Tongue (tissue), 2 donors: ENCODE data around the gene DHRS12. TPM values are rescaled to one million over a fixed set of nuclear protein-coding genes. Genes with fewer than 3 reads are reported as not detected.
A peak's percentile ranks its signal among the peaks of the same experiment; 100 is the strongest.

Experiments used
- DNase-seq: peaks from one replicate; pipeline ENCODE4 v3.0.0-alpha.2; 2015
- total RNA-seq: library from RNA; depleted of rRNA; stranded (reverse); fragments of >200 nt; gene quantifications from one replicate; pipeline ENCODE4 v1.2.3, GENCODE V29; 2014

DHRS12 gene
- total RNA-seq, 1 donor from 2014 or later, result 10.2 TPM

DNA sequence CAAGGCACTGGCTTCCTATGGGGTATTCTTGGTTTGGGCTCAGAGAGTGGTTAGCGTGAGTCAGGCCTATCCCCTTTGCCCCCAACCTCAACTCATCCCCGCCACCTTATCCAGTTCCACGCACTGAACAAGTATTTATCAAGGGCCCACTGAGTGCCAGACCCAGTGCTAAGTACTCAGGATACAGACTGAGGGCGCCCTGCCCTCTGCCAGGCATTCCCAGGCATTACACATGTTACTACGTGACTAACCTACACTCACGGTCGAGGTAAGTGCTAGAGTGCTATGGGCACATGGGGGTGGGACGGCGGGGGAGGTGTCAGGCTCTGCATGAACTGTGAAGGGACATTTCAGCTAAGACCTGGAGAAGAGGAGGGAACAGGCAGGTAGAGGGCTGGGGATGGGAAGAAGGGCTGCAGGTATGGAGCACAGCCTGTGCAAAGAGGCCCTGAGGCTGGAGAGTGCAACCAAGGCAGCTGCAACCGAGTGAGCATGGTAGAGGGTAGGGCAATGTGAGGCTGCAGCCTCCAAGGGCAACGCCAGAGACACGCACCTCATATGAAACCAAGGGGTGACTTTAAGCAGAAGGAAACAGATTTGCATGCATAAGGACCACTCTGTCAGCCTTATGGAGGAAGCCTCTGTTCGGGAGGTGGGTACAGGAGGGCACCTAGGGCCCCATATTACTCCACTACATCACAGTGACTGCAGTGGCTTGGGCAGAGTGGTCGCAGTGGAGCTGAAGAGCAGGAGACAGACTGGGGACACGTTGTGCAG, 22.5 kb downstream of the DHRS12 start:
- DNase-seq, result no peak

DNA sequence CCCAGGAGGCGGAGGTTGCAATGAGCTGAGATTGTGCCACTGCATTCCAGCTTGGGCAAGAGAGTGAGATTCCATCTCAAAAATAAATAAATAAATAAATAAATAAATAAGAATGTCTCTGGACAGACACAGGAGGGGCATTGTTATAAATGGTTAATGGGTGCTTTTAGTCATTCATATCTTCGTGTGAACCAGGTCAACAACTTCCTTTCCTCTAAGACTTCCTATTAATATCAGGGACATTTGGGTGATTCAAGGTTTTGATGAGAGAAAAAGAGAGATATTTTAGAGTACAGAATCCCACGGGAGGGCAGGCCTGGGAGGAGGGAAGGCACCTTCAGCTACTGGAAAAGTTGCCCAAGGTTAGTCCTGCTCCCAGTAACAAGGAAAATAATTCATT, 23.9 kb downstream of the DHRS12 start:
- no peak for DNase-seq

DNA sequence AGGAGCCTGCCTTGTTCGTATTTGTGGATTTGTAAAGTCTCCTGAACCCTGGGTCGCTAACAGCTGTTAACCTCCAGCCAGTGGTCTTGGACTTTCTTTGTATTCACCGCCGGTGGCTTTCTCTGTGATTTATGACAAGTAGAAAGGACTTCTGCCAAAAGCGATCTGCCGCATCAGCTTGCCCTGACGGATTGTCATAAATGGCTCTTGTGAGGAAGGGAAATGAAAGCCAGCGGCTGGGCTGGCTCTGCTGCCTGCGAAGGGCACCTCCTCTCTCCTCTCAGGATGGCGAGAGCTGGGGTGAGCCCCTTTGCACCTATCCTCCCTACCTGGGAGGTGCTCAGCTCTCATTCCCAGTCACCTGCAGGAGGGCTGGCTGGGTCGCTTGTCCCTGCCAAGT, 25.6 kb downstream of the DHRS12 start:
- DNase-seq, result no peak

DNA sequence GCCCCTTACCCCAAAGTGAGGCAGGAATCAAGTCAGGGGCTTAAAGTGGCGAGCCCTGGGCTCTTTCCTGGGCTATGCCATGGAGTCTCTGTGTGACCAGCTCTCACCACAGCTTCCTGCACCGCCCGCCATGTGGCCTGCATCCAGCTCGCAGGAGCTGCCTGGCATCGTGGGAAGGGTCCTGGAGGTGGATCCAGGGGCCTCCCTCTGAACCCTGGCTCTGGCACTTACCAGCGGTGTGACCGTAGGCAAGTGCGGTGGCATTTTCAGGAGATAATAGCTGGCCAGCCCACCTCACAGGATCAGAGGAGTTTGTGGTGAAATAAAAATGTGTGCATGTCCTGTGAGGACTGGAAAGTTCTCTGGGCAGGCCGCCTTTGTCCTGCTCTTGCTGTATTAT, 26.0 kb downstream of the DHRS12 start:
- DNase-seq, result no peak

DNA sequence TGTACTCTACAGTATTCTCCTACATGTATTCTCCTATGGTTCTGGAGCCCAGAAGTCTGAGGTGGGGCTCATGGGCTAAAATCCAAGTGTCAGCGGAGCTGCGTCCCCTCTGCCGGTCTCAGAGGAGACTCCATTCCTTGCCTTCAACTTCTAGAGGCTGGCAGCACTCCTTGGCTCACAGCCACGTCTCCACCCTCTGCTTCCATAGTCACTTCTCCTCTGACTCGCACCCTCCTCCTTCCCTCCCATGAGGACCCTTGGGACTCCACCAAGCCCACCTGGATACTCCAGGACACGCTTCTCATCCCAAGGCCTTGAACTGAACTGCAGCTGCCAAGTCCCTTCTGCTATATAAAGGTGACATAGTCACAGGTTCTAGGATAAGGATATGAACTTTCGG, 27.8 kb downstream of the DHRS12 start:
- DNase-seq, result no peak

DNA sequence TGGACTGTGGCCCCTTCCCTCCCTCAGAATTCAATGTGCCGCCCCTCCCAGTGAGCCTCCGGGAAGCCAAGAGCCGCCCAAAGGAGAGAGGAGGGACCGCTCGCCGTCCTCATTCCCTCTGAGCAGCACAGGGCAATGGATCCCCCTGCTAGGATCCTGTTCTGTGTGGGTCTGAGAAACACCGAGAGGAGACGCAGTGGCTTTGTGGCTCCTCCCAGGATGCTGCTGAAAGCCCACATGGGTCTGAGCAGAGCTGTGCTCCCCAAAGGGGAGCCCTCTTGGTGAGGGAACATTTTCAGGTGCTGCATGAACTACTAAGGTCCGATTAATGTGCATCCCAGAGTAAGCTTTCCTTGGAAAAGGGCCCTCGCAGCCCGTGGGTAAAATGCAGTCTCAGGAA, 30.4 kb downstream of the DHRS12 start:
- DNase-seq, result no peak

DNA sequence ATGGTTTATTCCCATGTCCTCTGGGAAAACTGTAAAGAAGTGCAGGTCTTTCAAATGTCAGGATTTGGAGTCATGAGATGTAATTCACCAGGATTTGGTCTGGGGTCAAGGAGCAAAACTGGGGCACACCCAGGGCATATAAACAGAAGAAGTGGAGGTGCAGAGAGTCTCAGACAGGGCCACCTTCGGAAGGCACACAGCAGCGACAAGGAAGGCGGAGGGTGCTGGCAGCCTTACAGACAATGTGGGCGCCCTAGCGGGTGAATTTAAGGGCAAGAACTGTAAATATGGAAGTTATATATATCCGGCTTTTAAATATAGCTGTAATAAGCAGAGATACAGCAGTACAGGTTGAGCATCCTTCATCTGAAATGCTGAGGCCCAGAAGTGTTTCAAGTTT, 31.2 kb downstream of the DHRS12 start:
- no peak for DNase-seq

DNA sequence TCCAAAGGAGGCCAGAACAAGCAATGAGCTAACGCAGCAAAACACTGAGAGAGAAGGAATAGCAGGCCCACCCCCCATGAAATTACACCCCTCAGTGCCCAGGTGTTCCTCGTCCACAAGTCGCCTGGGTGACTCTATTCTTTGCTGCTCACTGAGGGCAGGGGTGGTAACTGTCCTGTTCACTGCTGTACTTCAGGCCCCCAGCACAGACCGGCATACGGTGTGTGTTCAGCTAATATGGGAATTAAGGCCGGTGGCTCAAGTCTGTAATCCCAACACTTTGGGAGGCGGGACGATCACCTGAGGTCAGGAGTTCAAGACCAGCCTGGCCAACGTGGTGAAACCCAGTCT, 31.9 kb downstream of the DHRS12 start:
- DNase-seq, result no peak

DNA sequence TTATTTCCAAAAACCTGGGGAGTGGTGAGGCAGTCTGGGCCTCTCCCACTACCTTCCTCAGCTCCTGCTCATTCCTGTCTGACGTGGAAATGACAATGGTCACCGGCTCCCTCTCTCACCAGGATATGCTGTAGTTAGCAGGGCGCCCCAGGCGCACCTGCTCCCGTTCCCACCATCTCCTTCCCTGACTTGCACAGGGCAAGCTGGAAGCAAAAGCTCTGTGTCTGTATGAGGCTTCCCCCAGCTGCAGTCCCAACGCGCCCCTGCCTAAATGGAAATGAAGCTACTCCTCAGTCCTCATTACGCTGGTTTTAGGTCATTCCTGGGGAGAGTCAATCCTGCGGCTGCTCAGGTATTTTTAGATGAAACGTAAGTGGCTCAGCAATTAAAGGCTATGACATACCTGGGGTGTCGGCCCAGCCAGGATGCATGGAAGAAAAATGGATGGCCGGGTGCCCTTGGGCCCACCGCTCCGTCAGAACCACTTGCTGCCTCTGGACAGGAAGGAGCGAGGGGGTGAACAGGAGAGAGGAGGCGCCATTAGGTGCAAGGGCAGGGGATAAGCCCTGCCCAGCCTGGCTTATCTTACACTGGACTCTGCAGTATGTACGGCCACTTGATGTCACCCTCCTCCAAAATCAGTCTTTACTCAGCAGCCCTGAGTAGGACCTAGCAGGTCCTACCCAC, 32.4 kb downstream of the DHRS12 start:
- no peak for DNase-seq

DNA sequence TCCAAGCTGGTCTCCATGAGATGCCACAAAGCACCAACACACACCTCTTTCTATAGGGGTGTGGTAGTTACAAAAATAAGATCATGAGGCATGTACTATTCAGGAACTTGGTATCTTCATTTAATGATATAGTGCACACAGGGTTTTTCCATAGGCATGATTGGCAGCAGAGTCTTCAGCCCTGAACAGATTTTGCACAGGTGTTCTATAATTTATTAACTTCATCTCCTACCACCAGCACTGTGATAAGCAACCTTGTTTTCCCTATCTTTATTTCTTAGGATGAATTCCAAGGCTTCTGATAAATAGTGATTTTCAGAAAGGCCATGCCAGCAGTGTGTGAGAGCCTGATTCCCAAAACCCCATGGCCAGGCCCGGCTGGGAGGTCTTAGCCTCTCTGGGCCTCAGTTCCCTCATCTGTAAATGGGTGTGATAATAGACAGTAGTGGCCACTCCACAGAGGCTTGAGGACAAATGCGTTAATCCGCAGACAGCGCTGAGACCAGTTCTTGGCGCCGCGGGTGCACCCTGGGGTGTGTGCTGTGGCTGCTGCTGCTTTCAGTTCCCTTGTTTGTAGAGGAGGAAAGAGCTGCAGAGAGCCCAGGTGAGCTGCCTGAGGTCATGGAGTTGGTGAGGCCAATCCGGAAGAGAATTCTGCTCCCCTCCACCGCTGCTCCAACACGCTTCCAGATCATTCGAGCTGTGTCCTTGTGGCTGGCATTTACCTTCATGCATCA, 33.1 kb downstream of the DHRS12 start:
- DNase-seq, result no peak

DNA sequence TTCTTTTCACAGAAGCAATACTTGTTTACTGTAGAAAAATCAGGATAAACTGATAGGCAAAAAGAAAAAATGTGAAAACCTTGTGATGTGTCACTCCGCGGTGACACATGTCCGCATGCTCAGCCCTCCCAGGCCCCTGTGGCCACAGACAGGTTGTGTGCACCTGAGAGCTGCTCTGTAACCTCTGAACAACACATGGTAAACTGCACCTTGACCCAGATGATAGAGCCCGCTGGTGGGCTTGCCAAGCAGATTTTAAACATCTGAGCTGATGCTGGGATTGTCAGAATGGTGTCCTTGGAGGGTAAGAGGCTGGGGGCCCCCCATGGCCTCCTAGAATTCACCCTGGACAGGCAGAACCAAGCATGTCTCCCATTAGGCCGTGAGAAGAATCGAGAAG, 33.8 kb downstream of the DHRS12 start:
- no peak for DNase-seq

DNA sequence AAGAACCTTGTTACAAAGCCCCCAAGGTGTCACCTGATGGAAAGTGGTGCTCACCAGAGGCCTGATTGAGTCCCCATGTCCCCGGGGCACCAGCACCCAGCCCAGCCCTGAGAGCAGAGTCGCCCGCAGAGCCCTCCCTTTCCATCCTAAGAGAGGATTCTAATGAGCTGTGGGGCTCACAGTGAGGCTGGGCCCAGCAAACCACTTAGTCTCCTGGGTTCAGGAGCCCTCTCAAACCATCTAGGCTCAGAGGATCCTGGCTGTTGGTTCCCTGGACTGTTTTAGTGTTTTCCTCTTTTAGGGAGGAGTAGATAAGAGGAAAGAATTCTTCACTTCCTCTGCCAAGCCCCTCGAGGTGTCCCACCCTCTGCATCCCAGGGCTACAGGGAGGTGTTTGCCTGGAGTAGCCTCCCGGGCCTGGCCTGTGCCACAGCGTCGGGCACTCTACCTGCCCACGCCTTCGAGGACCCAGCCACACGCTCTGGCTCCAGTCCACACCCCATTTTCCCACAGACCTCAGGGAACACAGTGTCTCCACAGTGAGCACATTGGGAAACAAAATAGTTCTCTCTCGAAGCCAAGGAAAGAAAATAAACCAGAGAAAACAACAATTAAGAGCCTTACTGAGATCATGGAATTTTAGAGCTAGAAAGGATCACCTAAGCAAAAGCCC, 34.4 kb downstream of the DHRS12 start:
- DNase-seq, result no peak

DNA sequence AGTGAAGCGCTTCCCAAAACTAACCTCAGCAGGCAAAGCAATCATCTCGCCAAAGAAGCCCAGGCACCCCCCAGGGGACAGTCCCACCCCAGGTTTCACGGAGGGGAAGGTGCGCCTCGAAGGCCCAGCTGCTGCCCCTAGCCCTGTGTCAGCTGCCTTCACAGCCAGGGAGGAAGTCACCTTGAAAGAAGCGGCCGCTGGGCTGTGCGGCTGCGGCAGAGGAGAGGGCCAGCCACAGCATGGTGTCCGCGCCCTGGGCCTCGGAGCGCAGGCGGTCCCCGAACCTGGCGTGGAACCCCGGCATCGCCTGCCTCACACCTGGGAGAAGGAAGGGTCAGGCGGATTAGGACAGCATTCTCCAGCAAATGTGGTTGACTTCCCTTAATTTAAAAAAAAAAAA, 35.0 kb downstream of the DHRS12 start:
- no peak for DNase-seq

DNA sequence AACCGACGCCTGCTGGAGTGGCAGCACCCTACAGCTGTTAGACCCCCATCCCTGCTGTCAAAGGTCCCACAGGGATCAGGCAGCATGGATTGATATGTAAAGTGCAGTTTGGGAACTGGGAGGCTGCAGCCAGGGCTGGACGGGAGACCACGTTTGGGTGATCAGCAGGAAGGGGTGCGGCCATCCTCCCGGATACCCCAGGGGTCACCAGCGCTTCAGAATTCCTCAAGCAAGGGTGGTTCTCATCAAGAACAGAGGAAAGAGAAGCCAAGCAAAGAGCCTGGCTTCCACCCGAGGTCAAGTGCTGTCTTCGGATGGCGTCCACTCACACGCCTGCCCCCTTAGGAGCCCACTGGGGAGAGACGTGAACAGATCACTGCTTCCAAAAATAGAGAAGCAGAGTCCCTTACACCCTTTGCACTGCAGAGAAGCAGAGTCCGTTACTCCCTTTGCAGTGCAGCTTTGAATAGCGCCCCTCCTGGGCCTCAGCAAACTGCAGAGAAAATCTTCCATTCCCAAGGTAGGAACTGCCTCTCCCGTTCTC, 35.5 kb downstream of the DHRS12 start:
- no peak for DNase-seq

DNA sequence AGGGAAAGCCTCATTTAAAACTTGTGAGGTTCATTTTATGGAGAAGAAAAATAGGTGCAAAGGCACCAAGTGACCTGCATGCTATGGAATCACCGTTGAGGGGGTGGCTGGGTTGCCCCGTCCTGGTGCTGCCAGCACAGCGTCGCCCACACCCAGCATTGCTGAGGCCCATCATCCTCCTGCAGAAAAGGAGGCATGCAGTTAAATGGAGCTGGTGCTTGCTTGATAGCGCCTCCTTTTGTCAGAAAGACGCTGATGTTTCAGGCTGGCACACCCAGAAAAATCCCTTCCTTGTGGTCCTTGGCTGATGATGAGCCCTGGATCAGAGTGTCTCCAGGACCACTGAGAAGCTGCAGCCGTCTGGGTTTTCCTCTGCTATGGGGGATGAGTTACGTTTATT, 36.9 kb downstream of the DHRS12 start:
- no peak for DNase-seq

DNA sequence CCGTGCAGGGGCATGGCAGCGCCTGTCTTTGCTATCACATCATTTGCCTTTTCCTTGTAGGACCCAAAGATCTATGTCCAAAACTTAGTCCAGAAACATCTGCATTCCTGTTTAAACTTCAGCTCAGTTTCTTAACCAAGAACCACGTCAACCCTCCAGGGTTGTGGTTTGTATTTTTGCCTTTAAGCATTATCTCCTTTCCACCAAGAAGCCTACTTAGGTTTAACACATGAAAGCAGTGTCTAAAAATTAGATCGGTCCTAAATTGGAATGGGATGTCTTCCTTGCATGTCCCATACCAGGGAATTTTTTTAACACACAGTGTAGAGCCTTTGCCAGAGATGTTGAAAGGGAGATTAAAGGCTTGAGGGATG, 38.8 kb downstream of the DHRS12 start:
- DNase-seq, result no peak

DNA sequence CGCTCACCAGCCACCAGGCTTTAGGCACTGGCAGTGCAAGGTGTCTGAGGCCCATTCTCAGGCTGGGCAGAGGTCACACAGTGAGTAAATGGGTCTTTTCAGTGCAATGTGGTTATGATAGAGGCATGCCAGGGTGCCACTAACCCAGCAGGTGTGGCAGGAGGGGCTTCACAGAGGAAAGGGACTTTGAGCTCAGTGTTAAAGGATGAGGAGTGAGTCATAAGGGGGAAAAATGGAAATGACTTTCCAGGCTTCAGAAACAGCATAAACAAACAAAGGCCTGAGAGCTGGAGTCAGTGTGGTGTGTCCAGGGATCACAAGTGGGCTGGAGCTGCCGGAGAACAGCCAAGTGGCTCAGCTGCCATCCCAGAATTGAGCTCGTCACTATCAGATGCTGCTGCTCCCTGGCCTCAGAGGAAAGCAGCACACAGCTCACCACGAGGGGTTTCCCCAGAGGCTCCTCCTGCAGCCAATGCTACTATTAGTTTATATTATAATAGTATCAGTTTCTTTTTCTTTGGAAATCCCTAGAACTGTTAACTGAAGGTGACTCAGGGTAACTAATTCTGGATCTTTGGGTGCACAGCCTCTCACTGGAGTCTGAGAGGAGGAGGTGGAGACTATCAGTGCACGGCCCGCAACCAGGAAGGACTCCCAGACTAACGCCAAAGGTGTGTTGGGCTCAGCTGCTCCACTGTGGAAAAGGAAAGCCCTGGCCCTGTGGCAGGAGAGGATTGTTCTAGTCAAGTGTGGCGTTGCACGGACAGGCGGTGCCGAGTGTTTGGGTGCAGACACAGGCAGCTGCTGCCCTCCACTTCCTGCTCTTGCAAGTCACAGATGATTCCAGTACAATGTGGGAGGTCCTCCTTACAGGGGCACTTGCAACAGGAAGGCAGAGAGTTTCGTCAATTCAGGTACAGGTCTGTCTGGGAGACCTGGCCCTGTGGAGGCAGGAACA, 39.5 kb downstream of the DHRS12 start:
- peak; percentile 78 for DNase-seq

DNA sequence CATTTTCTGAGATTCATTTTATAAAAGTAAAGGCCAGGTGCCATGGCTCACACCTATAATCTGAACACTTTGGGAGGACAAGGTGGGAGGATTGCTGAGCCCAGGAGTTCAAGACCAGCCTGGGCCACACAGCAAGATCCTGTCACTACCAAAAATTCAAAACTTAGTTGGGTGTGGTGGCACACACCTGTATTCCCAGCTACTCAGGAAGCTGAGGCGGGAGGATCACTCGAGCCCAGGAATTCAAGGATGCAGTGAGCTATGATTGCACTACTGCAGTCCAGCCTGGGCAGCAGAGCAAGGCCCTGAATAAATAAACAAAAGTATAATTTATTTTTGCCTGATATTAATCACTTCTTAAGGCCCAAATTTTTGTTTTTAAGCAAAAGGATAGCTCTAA, 40.5 kb downstream of the DHRS12 start:
- DNase-seq, result no peak

DNA sequence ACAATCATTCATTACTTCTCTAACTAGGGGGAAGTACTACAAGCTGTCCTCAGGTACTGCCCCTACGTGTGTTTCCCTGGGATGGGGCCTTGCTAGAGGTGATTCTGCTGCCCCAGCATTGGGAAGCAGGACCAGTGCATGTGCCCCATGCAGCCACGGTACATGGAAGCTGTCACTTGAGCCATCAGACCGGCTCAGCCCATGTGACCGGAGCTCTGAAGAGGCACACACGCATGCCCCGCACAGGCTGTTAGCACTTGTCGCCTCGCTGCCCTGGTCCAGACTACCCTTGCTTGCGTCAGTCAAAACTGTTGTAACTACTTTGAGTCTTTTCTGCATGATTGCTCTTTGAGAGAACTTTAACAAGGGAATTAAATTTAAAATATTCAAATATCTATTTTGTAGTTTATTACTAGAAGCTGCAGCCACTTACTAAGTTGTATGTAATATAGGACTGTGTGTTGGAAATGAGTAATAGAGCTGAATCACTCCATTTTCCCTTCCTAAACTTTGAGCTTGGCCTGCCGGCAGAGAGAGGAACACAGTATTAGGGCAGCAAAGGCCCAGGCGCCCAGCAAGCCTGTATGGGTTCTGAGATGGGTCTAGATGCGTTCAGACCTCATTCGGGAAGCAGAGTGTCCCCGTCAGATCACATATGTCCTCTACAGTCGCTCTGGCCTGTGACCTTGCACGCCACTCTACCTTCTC, 42.2 kb downstream of the DHRS12 start:
- DNase-seq, result peak; percentile 47

DNA sequence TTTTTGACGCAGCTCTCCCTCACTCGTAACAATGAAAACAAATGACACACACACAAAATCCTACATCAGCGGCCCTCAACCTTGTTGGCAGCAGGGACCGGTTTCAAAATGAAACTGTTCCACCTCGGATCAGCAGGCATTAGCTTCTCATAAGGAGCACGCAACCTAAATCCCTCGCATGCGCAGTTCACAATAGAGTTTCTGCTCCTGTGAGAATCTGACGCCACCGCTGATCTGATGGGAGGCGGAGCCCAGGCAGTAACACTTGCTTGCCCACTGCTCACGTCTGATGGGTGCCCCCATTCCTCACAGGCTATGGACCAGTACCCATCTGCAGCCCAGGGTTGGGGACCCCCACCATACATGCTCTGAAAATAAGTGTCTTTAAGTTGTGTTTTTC, 43.4 kb downstream of the DHRS12 start:
- DNase-seq, result peak; percentile 76

DNA sequence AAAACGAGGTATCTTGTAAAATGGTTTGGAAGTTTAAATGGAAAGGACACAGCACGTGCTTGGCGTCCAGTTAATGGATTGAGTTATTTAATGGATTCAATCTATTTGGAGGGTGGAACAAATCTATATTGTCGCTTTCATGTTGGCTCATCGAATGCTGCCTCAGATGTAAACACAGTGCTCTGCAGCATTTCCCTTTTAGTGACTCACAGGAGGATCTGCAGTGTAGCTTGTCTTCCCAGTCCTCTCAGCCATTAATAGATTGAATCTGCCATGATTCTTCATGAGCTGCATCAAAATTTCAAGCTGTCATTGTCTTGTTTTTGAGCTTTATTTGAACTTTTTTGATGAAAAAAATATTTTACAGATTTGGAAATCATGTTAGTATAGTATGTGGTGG, 44.7 kb downstream of the DHRS12 start:
- DNase-seq, result no peak
